HG03575 (cell line): ENCODE results near the gene LCMT2.

ENCODE experiments used
- ATAC-seq: cut with Tn5 transposase; IDR thresholded peaks from one replicate; pipeline ENCODE4 v1.9.1; 2021; ENCODE audit not compliant: unreplicated experiment, insufficient number of reproducible peaks, low FRiP score; ENCODE audit errors: extremely low read depth

The LCMT2 gene, protein sequence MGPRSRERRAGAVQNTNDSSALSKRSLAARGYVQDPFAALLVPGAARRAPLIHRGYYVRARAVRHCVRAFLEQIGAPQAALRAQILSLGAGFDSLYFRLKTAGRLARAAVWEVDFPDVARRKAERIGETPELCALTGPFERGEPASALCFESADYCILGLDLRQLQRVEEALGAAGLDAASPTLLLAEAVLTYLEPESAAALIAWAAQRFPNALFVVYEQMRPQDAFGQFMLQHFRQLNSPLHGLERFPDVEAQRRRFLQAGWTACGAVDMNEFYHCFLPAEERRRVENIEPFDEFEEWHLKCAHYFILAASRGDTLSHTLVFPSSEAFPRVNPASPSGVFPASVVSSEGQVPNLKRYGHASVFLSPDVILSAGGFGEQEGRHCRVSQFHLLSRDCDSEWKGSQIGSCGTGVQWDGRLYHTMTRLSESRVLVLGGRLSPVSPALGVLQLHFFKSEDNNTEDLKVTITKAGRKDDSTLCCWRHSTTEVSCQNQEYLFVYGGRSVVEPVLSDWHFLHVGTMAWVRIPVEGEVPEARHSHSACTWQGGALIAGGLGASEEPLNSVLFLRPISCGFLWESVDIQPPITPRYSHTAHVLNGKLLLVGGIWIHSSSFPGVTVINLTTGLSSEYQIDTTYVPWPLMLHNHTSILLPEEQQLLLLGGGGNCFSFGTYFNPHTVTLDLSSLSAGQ

DNA sequence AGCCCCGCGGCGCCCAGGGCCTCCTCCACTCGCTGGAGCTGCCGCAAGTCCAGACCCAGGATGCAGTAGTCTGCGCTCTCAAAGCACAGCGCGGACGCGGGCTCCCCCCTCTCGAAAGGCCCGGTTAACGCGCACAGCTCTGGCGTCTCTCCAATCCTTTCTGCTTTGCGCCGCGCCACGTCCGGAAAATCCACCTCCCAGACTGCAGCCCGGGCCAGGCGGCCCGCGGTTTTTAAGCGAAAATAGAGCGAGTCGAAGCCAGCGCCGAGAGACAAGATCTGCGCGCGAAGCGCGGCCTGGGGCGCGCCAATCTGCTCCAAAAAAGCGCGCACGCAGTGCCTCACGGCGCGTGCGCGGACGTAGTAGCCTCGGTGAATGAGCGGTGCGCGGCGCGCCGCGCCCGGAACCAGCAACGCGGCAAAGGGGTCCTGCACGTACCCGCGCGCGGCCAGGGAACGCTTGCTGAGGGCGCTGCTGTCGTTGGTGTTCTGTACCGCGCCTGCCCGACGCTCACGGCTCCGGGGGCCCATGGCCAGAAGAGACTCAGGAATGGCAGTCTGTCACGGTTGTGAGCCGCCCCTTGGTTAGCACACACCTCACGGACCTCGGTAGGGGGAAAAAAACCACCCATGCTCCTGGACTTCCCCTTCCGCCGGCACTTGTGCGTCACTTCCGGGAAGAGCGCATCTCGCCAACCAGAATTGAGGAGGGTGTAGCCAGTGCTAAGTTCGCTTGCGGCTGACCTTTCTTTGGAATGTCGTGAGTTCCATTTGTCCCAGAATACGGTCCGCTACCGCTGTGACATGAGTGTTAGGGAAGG is at the start of gene LCMT2:
LCMT2 (minus strand) TSS at position 614 of the 820 bp plus-strand sequence; CDS start at position 530, 84 bp downstream.
- no peak for ATAC-seq

DNA sequence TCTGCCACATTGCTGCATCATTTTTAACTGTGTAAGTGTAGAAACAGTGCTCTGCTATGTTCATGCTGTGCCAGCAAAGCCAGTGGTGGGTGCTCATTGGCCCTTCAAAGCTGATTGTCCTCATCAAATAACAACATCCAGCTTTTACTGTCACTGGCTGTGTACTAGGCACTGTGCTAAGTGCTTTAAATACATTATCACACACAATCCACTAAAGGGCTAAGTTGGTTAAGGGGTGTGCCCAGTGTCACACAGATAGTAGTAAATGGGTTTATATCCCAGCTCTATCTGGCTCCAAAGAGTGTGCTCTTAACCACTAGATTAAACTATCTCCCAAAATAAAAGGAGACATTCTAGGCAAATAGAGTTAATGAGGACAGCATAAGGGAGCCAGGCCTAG is 48.2 kb upstream of the LCMT2 start:
- ATAC-seq: no peak

DNA sequence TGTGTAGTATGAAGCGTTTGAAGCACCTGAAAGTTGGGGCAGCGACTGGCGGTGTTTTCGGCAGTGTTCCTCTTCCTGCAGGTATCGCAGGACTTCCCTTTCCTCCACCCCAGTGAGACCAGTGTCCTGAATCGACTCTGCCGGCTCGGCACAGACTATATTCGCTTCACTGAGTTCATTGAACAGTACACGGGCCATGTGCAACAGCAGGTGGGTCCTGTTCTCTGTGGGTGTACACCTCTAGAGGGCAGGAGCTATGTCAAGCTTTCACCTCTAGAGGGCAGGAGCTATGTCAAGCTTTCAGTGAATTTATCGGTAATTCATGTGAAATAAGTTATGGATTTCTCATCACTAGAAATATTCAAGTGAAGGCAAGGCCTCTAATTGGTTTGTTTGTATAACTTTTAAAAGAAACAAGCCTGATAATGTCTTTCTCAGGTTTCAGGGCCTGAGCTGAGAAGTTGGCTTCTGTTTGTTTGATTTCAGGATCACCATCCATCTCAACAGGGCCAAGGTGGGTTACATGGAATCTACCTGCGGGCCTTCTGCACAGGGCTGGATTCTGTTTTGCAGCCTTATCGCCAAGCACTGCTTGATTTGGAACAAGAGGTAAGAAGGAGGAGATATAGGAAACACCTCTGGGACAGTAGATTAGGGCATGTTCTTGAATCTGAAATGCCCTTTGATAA is 45.8 kb upstream of the LCMT2 start:
- no peak for ATAC-seq

DNA sequence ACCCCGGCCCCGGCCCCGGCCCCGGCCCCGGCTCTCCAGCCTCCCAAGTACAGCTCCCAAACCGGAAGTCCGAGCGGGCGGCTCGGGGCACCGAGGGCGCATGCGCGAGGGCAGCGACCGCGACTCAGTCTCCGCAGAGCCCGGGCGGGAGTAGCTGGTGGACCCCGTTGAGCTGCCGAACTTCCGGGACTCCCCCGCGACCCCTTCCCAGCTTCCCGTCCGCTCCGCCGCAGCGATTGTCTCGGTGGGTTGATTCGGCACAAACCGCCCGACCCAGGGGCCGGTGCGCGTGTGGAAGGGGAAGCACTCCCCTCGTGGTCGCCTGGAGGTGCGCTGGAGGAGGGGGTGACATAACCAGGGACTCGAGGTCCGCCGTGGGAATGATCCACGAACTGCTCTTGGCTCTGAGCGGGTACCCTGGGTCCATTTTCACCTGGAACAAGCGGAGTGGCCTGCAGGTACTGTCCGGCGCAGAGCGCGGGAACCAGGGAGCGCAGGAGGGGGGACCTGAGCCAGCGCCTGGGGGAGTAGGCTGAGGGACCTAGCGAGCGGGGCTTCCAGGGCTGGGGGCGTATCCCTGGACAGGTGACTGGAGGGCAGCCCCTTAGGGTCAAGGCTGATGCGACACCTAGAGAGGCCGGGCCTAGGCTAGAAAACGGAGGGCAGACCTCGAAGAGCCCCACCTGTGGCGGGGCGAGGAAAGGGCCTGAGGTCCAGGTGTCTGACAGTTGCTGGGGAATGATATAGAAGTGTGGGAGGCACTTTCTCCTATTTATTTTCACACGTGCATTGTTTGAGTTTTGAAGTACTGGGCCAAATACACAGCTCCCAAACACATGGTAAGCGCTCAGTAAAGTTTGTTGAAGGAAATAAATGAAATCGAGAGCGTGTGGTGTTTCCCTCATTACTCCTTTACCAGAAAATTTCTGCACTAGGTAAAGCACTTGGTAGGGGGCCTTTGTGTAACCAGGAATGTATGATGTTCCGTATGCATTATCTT is 40.9 kb upstream of the LCMT2 start, which contains the start of the genes TUBGCP4 and ZSCAN29:
TUBGCP4 (plus strand) TSS at position 127 of the 1,000 bp plus-strand sequence; CDS start at position 381, 254 bp downstream.
ZSCAN29 (minus strand) TSS at position 69 of the 1,000 bp plus-strand sequence. CDS start 1,130 bp downstream, outside the sequence.
- ATAC-seq: no peak

DNA sequence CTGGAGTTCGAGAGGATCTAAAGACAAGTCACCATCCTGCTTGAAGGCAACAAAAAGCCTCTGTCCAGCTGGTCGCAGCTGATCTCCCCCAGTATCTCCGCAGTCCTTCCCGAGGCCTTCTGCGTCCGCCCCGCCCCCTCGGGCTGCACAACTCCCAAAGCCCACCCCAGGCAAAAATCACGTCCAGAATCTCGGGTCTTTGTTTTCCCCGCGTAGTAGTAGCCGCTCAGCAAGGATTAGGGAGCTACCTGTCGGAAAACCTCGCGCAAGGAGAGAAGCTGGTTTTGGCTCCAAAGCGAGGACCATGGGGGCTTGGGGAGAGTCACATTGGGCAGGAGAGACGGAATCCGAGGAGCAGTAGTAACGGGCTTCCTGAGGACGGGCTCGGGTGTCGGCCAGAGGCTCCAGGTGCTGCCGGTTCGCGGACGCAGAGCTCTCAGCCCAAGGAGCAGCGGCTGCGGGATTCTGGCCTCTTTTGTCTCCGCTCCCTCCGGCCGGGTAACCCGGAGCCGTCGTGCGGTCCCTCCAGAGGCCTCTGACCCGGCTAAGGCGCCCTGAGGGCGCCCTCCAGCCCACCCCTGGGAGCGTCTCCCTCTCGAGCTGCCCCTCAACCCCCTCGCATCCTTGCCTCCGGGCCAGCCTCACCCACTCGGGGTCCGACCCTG is 40.1 kb upstream of the LCMT2 start:
- ATAC-seq: no peak

DNA sequence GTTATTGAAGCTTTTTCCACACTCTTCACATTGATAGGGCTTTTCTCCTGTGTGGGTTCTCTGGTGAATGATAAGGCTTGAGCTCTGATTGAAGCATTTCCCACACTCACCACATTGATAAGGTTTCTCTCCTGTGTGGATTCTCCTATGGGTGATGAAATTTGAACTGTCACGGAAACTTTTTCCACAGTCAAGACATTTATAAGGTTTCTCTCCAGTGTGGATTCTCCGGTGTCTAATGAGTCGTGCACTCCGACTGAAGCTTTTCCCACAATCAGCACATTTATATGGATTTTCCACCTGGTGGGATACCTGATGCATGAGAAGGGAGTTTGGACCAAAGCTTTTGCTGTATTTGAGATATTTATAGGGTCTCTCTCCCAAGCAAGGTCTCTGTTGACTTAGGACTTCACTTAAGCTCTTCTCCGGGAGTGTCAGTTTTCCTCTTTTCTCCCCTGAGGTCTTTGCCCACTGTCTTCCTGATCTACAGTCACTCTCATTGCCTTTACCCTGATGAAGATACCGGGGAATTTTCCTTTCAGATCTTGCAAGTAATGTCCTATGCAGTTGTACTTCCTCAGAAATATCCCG is 31.0 kb upstream of the LCMT2 start:
- no peak for ATAC-seq

DNA sequence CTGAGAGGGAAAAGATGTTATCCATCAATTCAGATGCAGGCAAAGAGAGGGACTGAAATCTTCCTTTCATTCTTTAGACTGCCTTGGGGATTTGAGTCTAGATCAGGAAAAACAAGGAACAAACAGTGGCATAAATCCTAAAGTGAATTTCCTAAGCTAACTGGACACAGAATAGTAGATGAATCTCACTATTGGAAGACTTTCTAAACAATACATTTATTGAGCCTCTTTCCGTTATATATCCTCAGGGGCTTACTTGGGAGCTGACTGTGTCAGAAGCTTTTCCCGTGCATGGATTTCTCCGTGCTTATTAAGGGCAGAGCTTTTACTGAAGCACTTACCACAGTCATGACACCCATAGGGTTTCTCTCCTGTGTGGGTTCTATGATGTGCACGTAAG is 30.4 kb upstream of the LCMT2 start:
- no peak for ATAC-seq

DNA sequence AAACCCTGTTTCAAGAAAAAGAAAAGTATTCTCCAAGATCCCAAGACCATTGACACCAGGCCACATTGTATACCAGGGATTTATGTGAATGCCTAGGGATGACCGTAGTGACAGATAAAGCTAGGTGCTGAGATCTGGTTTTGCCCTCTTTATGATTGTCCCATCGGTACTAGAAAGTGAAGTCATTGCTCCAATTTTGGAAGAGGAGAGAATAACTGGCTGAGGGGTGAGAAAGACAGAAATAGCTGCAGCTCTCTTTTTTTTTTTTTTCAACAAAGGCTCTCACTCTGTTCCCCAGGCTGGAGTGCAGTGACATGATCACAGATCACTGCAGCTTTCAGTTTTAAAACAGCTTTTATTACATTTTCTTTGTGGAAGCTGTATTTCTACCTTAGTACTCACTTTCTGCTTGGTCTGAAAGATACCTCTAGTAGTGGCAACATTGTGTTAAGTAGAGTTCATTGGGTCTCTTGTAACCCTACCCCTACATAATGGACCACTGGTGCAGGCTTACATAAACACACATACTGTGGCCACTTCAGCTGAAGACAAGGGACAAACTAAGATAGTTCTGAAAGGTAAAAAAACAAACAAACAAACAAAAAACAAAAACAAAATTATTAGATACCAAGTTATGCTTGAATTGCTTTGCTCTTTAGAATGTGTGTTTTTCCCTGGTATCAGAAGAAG is 22.5 kb upstream of the LCMT2 start:
- ATAC-seq: no peak

DNA sequence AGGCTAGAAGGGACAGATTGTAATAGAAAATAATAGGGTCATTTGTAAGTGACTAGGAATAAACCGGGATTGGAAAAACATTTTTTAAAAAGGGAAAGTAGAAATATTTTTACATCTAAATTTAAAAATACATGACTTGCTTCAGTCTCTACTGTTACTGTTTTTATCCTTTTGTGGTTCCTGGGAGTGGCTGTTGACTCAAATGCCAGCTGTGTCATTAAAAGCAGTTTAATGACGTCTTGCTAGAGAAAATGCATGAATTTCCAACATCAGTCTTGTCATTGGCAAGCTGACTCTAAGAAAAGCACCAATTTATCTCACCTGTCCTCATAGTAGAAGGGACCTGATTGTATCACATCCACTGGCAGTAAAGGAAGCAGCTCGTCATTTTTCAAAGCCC is 16.7 kb upstream of the LCMT2 start:
- ATAC-seq: no peak

DNA sequence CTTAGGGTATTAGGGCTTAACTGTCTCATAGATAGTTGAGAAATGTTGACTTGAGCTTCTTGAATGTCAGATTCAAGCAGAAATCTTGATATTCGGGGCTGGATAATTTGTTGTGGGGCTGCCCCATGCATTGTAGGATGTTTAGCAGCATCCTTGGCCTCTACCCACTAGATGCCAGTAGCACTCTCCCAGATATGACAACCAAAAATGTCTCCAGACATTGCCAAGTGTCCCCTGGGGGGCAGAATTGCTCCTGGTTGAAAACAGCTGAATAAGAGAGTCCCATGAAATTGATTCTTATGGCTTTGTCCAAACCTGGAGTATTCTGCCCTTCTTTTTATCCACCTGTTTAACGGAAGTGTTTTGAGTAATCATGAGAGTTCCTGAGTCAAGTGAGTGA is 15.9 kb upstream of the LCMT2 start:
- ATAC-seq: no peak

DNA sequence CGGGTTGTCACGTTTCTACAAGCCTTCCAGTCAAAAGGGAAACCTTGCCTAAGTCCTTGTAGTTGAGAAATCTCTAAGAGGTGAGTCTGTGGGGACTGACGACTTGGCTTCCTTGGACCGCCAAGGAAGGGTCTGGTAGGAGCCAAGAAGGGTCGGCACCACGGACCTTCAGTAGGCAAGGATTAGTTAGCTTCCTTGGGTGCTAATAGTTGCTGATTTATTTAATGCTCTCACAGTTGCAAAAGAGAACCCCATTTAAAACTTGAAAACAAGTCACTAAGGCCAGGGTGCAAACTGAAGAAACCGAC is 361 bp upstream of the LCMT2 start:
- no peak for ATAC-seq

DNA sequence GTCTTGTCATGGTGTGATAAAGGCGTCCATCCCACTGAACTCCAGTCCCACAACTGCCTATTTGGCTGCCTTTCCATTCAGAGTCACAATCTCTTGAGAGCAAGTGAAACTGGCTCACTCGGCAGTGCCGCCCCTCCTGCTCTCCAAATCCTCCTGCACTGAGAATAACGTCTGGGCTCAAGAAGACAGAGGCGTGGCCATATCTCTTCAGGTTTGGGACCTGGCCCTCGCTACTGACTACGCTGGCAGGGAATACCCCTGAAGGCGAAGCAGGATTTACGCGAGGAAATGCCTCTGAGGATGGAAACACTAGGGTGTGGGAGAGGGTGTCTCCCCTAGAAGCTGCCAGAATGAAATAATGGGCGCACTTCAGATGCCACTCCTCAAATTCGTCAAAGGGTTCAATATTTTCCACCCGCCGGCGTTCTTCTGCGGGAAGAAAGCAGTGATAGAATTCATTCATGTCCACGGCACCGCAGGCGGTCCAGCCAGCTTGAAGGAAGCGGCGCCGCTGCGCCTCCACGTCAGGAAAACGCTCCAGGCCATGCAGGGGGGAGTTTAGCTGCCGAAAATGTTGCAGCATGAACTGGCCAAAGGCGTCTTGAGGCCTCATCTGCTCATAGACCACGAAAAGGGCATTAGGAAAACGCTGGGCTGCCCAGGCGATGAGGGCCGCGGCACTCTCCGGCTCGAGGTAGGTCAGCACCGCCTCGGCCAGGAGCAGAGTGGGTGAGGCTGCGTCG is 985 bp downstream of the LCMT2 start:
- no peak for ATAC-seq

DNA sequence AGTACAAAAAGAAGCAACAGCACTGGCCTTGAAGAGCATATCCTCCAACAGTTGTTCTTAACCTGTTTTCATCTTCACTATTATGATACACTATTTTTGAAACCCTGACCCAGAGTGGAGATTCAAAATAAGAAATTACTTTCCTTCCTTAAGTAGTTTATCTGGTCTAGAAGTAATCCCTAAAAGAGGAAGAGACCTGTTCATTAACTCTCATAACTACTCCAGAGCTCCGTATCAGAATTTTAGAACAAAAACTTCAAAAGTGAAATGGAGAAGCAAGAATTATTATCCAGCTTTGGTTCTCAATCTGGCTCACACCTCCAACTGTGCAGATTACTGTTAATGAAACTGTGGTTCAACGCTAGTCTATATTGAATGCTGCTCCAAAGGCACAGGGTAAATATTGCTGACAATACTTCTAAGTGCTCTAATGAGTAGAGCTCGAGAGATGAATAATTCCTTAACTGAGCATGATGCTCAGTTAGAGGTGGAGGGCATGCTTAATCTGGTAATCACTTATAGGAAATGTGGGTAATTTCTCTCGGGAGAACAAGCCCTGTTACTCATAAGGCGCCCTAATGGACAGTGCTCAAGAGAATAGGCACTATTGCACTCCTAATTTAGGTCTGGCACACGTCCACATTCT is 5.2 kb downstream of the LCMT2 start:
- no peak for ATAC-seq

DNA sequence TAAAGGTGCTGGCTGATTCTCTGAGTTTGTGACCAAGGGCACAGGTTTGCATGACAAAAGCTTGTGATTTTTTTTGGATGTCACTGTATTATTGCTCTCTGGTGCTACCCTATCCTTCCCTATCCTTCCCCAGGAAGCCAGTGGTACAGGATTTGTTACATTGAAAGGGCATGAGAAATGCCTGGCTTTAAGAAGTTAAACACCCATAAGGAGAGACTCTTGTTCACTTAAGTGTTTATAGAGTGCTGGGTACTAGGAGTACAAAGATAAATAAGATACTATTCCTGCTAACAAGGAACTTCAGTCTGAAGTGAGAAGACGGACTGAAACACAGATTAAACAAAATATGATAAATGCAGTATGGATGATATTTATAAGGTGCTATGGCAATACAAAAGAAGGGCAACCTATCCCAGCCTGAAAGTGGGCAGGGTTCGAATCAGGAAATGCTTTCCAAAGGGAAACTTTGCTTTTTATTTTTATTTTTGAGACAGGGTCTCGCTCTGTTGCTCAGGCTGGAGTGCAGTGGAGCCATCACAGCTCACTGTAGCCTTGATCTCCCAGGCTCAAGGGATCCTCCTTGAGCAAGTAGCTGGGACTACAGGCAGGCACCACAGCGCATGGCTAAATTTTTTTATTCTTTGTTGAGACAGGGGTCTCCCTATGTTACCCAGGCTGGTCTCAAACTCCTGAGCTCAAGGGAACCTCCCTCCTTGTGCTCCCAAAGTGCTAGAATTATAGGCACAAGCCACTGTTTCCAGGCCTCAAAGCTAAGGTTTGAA is 11.2 kb downstream of the LCMT2 start:
- ATAC-seq: no peak
